ENCODE data around the gene AIF1. TPM values are rescaled to one million over a fixed set of nuclear protein-coding genes. Genes with fewer than 3 reads are reported as not detected.

AIF1 gene
- polyA plus RNA-seq, 1 experiment: not detected

- CTCF ChIA-PET: interaction anchor here (0.7 to 0.8 kb wide), 3 partner anchors 10 to 157 kb away, joined by 3 to 4 read pairs (median 4); partner anchors contain the start of gene APOM
- peak; percentile 76 for DNase-seq (ENCODE audit: low read depth)
- Histone ChIP-seq H3K4me3 (ENCODE audit: low read depth, low read length) (peak within 1 kb of the TSS; percentile 91), H3K36me3 (ENCODE audit: control insufficient read depth, insufficient read depth, low read length) (peaks cover 31% of the 10 kb centered on the region), H3K27me3 (ENCODE audit: control insufficient read depth, insufficient read depth, low read length) (no peaks in the 10 kb centered on the region)
- POLR2A ChIA-PET: interaction anchor here (0.8 kb wide), 2 partner anchors 149 to 198 kb away, joined by 3 read pairs; partner anchors contain the start of gene NEU1
- no peak for TF ChIP-seq CTCF (IDR thresholded peaks at IDR 0.05; ENCODE audit: insufficient read depth, low read depth, low read length)
These were observed 49.9 kb downstream of the AIF1 start, which contains the start of gene GPANK1 for GRCh38 chr6:31664790-31665500. Gene GPANK1 (minus strand): TSS chr6:31664997. CDS start chr6:31664478, 519 bp downstream.

GRCh38 chr6:31665501-31666336 is 50.7 kb downstream of the AIF1 start, which contains the start of gene CSNK2B:
Gene CSNK2B (plus strand): TSS chr6:31666080. CDS start chr6:31666832, 752 bp downstream.
- DNase-seq (ENCODE audit: low read depth): peak; percentile 89
- ChIA-PET POLR2A (no interaction called here), CTCF (interaction anchor here (0.8 to 0.9 kb wide), 2 partner anchors 119 to 124 kb away, joined by 4 read pairs; partner anchors contain the start of gene ATP6V1G2)
- peaks cover 37% of the 10 kb centered on the region for H3K36me3 ChIP-seq (ENCODE audit: control insufficient read depth, insufficient read depth, low read length)
- H3K27me3 ChIP-seq (ENCODE audit: control insufficient read depth, insufficient read depth, low read length): no peaks in the 10 kb centered on the region
- H3K4me3 ChIP-seq (ENCODE audit: low read depth, low read length): peak within 1 kb of the TSS; percentile 91
- no peak for TF ChIP-seq CTCF (IDR thresholded peaks at IDR 0.05; ENCODE audit: insufficient read depth, low read depth, low read length)

- no peak for DNase-seq (ENCODE audit: low read depth)
- Histone ChIP-seq H3K36me3 (ENCODE audit: control insufficient read depth, insufficient read depth, low read length) (peaks cover 42% of the 10 kb centered on the region), H3K27me3 (ENCODE audit: control insufficient read depth, insufficient read depth, low read length) (no peaks in the 10 kb centered on the region), H3K4me3 (ENCODE audit: low read depth, low read length) (peak overlapping the region; percentile 91)
- POLR2A ChIA-PET: no interaction called here
- CTCF ChIA-PET: interaction anchor here (0.8 to 1.0 kb wide), 3 partner anchors 120 to 1172 kb away, joined by 3 to 4 read pairs (median 3); partner anchors contain the start of genes ATP6V1G2 and TAP2
- no peak for TF ChIP-seq CTCF (IDR thresholded peaks at IDR 0.05; ENCODE audit: insufficient read depth, low read depth, low read length)
These were observed 51.4 kb downstream of the AIF1 start for GRCh38 chr6:31666337-31666965.

Small RNA genes lying within 50 kb of the gene (small RNA-seq; reads per million reads assigned to genes)
- gene MIR6832 (ENCODE audit: insufficient read length, low read depth, low replicate concordance) (not detected), gene RF00019 (ENCODE audit: insufficient read length, low read depth, low replicate concordance) (not detected), gene SNORA38 (ENCODE audit: insufficient read length, low read depth, low replicate concordance) (9.5 reads per million, percentile 76 among the genes with 10 or more reads in this experiment), gene UQCRHP1 (ENCODE audit: insufficient read length, low read depth, low replicate concordance) (not detected)

Other genes with a start within 250 kb of the AIF1 start
- 71.6 and 96.1 TPM in 2 replicates for gene MICA, start 211.6 kb upstream of the AIF1 start, polyA plus RNA-seq (2011; rRNA removed)
- gene MICB, start 117.1 kb upstream of the AIF1 start, polyA plus RNA-seq (2011; rRNA removed): 21.9 and 23.4 TPM in 2 replicates
- gene MCCD1, start 86.3 kb upstream of the AIF1 start, polyA plus RNA-seq (2011; rRNA removed): not detected in 2 replicates
- gene DDX39B, start 73.2 kb upstream of the AIF1 start, polyA plus RNA-seq (2011; rRNA removed): 412 and 584 TPM in 2 replicates
- 2.7 and 3.6 TPM in 2 replicates for gene ATP6V1G2, start 68.6 kb upstream of the AIF1 start, polyA plus RNA-seq (2011; rRNA removed)
- 10.8 and 13.6 TPM in 2 replicates for gene NFKBIL1, start 67.6 kb upstream of the AIF1 start, polyA plus RNA-seq (2011; rRNA removed)
- gene LTA, start 42.9 kb upstream of the AIF1 start, polyA plus RNA-seq (2011; rRNA removed): not detected in 2 replicates
- not detected in 2 replicates for gene TNF, start 39.7 kb upstream of the AIF1 start, polyA plus RNA-seq (2011; rRNA removed)
- not detected in 2 replicates for gene LTB, start 32.8 kb upstream of the AIF1 start, polyA plus RNA-seq (2011; rRNA removed)
- gene LST1, start 29.0 kb upstream of the AIF1 start, polyA plus RNA-seq (2011; rRNA removed): 0.18 and 0.42 TPM in 2 replicates
- gene NCR3, start 22.2 kb upstream of the AIF1 start, polyA plus RNA-seq (2011; rRNA removed): not detected in 2 replicates
- gene PRRC2A, start 5.5 kb downstream of the AIF1 start, polyA plus RNA-seq (2011; rRNA removed): 23.8 and 47.3 TPM in 2 replicates
- gene BAG6, start 37.4 kb downstream of the AIF1 start, polyA plus RNA-seq (2011; rRNA removed): 42.6 and 113 TPM in 2 replicates
- gene APOM, start 40.7 kb downstream of the AIF1 start, polyA plus RNA-seq (2011; rRNA removed): 4.2 and 4.8 TPM in 2 replicates
- 9.9 and 13.0 TPM in 2 replicates for gene C6orf47, start 45.5 kb downstream of the AIF1 start, polyA plus RNA-seq (2011; rRNA removed)
- 12.6 and 15.0 TPM in 2 replicates for gene GPANK1, start 49.8 kb downstream of the AIF1 start, polyA plus RNA-seq (2011; rRNA removed)
- 83.2 and 94.9 TPM in 2 replicates for gene CSNK2B, start 50.8 kb downstream of the AIF1 start, polyA plus RNA-seq (2011; rRNA removed)
- gene LY6G5B, start 54.7 kb downstream of the AIF1 start, polyA plus RNA-seq (2011; rRNA removed): 6.8 and 10.8 TPM in 2 replicates
- gene LY6G5C, start 65.8 kb downstream of the AIF1 start, polyA plus RNA-seq (2011; rRNA removed): 3.1 and 3.6 TPM in 2 replicates
- 44.2 and 53.3 TPM in 2 replicates for gene ABHD16A, start 88.1 kb downstream of the AIF1 start, polyA plus RNA-seq (2011; rRNA removed)
- not detected in 2 replicates for gene LY6G6F, start 91.6 kb downstream of the AIF1 start, polyA plus RNA-seq (2011; rRNA removed)
- gene LY6G6D, start 100.1 kb downstream of the AIF1 start, polyA plus RNA-seq (2011; rRNA removed): not detected in 2 replicates
- gene LY6G6C, start 106.5 kb downstream of the AIF1 start, polyA plus RNA-seq (2011; rRNA removed): not detected in 2 replicates
- not detected in 2 replicates for gene MPIG6B, start 108.1 kb downstream of the AIF1 start, polyA plus RNA-seq (2011; rRNA removed)
- gene DDAH2, start 114.1 kb downstream of the AIF1 start, polyA plus RNA-seq (2011; rRNA removed): 43.2 and 69.5 TPM in 2 replicates
- 820 and 866 TPM in 2 replicates for gene CLIC1, start 121.3 kb downstream of the AIF1 start, polyA plus RNA-seq (2011; rRNA removed)
- gene MSH5, start 124.8 kb downstream of the AIF1 start, polyA plus RNA-seq (2011; rRNA removed): 9.2 and 10.7 TPM in 2 replicates
- 1.2 and 1.9 TPM in 2 replicates for gene SAPCD1, start 147.4 kb downstream of the AIF1 start, polyA plus RNA-seq (2011; rRNA removed)
- gene VWA7, start 162.1 kb downstream of the AIF1 start, polyA plus RNA-seq (2011; rRNA removed): 0.16 and 0.29 TPM in 2 replicates
- 10.9 and 33.9 TPM in 2 replicates for gene VARS1, start 180.5 kb downstream of the AIF1 start, polyA plus RNA-seq (2011; rRNA removed)
- 40.3 and 43.5 TPM in 2 replicates for gene LSM2, start 191.7 kb downstream of the AIF1 start, polyA plus RNA-seq (2011; rRNA removed)
- gene HSPA1L, start 200.0 kb downstream of the AIF1 start, polyA plus RNA-seq (2011; rRNA removed): 0.90 and 0.99 TPM in 2 replicates
- gene HSPA1A, start 200.3 kb downstream of the AIF1 start, polyA plus RNA-seq (2011; rRNA removed): 57.7 and 98.6 TPM in 2 replicates
- gene HSPA1B, start 212.5 kb downstream of the AIF1 start, polyA plus RNA-seq (2011; rRNA removed): 20.9 and 42.8 TPM in 2 replicates
- gene NEU1, start 247.6 kb downstream of the AIF1 start, polyA plus RNA-seq (2011; rRNA removed): 32.1 and 48.1 TPM in 2 replicates